Mucosa of descending colon (tissue), 3 donors: ENCODE results near the gene INO80D. TPM values are rescaled to one million over a fixed set of nuclear protein-coding genes. Genes with fewer than 3 reads are reported as not detected.

Experiments used
- ATAC-seq: fragments of 200-7000 bp; cut with Tn5 transposase; one replicate; pipeline ENCODE4 v1.9.1; 2020; ENCODE audit warnings: mild to moderate bottlenecking, moderate library complexity
- DNase-seq, 3 donors: peaks; one replicate each; pipeline ENCODE4 v3.0.0-alpha.2; 2020
- H3K36me3 ChIP-seq: fragments of 200-600 bp; one replicate; pipeline ENCODE4 v1.8.0; 2021; ENCODE audit warnings: low read depth, mild to moderate bottlenecking
- H3K4me1 ChIP-seq: fragments of 200-600 bp; one replicate; pipeline ENCODE4 v1.8.0; 2021; ENCODE audit warnings: low read depth, mild to moderate bottlenecking
- H3K4me3 ChIP-seq: fragments of 200-600 bp; one replicate; pipeline ENCODE4 v1.8.0; 2021; ENCODE audit warnings: mild to moderate bottlenecking
- H3K9me3 ChIP-seq: fragments of 200-600 bp; one replicate; pipeline ENCODE4 v1.8.0; 2021; ENCODE audit warnings: mild to moderate bottlenecking
- CTCF ChIP-seq: fragments of 200-600 bp; IDR thresholded peaks from one replicate; pipeline ENCODE4 v1.8.0; 2022; ENCODE audit warnings: antibody characterized with exemption, mild to moderate bottlenecking
- intact Hi-C, 2 donors: fragments of 100-400 bp; cut with DNase I in 1 of 2; cut with micrococcal nuclease in 1 of 2; formaldehyde crosslinking; loops; one replicate each; pipeline versions ENCODE4 v1.11.0 to v1.11.1; 2022; cut with DNase I, micrococcal nuclease
- total RNA-seq, 3 donors: library from RNA; stranded (reverse); fragmentation: NEBNext Ultra II Directional in 2 of 3; extraction: Animal tissue kit (Norgen Biotek cat#: 25700) in 2 of 3; gene quantifications; one replicate each; pipeline versions ENCODE4 v1.2.1 to v1.2.4, GENCODE V29; 2021 to 2023
- donor health status: DM: no; HTN: no; CAD: no; lungs with moderate emphysema.
- donor health status: DM: no; HTN: no; CAD: no.
- donor health status: DM: no; HTN: yes; CAD: no.

Gene INO80D
- total RNA-seq, 3 donors from 2014 or later: 27.3 to 36.2 (median 30.8) TPM

- intact Hi-C loops: no loop called here
- no peak for DNase-seq
- H3K4me3 ChIP-seq: no peak overlapping the region
- ATAC-seq: no peak
- H3K4me1 ChIP-seq: peaks cover 23% of the 10 kb centered on the region
- no peak for TF ChIP-seq CTCF
- no peaks in the 10 kb centered on the region for H3K36me3 ChIP-seq
- H3K9me3 ChIP-seq: no peaks in the 10 kb centered on the region
Observed at GRCh38 chr2:205976120-205976814, 109.7 kb downstream of the INO80D start.

- Histone ChIP-seq H3K36me3 (no peaks in the 10 kb centered on the region), H3K9me3 (no peaks in the 10 kb centered on the region), H3K4me1 (peaks cover 23% of the 10 kb centered on the region), H3K4me3 (no peak overlapping the region)
- intact Hi-C loops: no loop called here
- peak in 1 of 3 donors; percentile 71 for DNase-seq
- peak; percentile 95 for ATAC-seq
- no peak for TF ChIP-seq CTCF
Observed at GRCh38 chr2:205975082-205975949, 110.7 kb downstream of the INO80D start.

- Histone ChIP-seq H3K36me3 (no peaks in the 10 kb centered on the region), H3K4me3 (no peak overlapping the region), H3K4me1 (peaks cover 23% of the 10 kb centered on the region), H3K9me3 (no peaks in the 10 kb centered on the region)
- TF ChIP-seq CTCF: no peak
- ATAC-seq (peak; percentile 66), DNase-seq (peak in 2 of 3 donors; percentile 69 to 85)
- intact Hi-C loops: no loop called here
Observed at GRCh38 chr2:205972113-205972512, 113.9 kb downstream of the INO80D start.

GRCh38 chr2:205970348-205970747 lies 115.6 kb downstream of the INO80D start:
- Histone ChIP-seq H3K36me3 (no peaks in the 10 kb centered on the region), H3K9me3 (no peaks in the 10 kb centered on the region), H3K4me1 (peaks cover 15% of the 10 kb centered on the region), H3K4me3 (no peak overlapping the region)
- DNase-seq (no peak), ATAC-seq (no peak)
- intact Hi-C loops: no loop called here
- TF ChIP-seq CTCF: no peak

- Histone ChIP-seq H3K9me3 (no peaks in the 10 kb centered on the region), H3K4me1 (peaks cover 15% of the 10 kb centered on the region), H3K4me3 (no peak overlapping the region), H3K36me3 (no peaks in the 10 kb centered on the region)
- no peak for TF ChIP-seq CTCF
- ATAC-seq: no peak
- no peak for DNase-seq
- intact Hi-C loops: no loop called here
Observed at GRCh38 chr2:205969584-205969983, 116.4 kb downstream of the INO80D start.
